Liver (tissue), 3 donors: ENCODE measurements around the gene TLN1.

Source experiments
- EGR1 ChIP-seq, 2 donors: IDR thresholded peaks; 2 replicates each; pipeline ENCODE4 v1.6.1; 2016 to 2018; ENCODE audit warnings: antibody characterized with exemption in 2 of 2, low read depth in 2 of 2
- NR2F2 ChIP-seq: IDR thresholded peaks from 2 replicates; pipeline ENCODE4 v1.6.1; 2016; ENCODE audit warnings: antibody characterized with exemption
- SP1 ChIP-seq: IDR thresholded peaks from 2 replicates; pipeline ENCODE4 v1.6.1; 2018; ENCODE audit warnings: antibody characterized with exemption, mild to moderate bottlenecking
- YY1 ChIP-seq: IDR thresholded peaks from 2 replicates; pipeline ENCODE4 v1.6.1; 2016; ENCODE audit warnings: antibody characterized with exemption, mild to moderate bottlenecking
- TF ChIP-seq, protein P1 (sequence below): fragments of 150-350 bp; IDR thresholded peaks from 2 replicates; pipeline ENCODE4 v1.5.1; 2017; ENCODE audit warnings: improper control_type of control experiment, low read depth, low read length; ENCODE audit not compliant: missing input control
- TF ChIP-seq, protein P2 (sequence below): IDR thresholded peaks from 2 replicates; pipeline ENCODE4 v1.6.1; 2016; ENCODE audit warnings: antibody characterized with exemption
- donor health status: healthy.
- donor health status: healthy.

- TF ChIP-seq, protein P1, sequence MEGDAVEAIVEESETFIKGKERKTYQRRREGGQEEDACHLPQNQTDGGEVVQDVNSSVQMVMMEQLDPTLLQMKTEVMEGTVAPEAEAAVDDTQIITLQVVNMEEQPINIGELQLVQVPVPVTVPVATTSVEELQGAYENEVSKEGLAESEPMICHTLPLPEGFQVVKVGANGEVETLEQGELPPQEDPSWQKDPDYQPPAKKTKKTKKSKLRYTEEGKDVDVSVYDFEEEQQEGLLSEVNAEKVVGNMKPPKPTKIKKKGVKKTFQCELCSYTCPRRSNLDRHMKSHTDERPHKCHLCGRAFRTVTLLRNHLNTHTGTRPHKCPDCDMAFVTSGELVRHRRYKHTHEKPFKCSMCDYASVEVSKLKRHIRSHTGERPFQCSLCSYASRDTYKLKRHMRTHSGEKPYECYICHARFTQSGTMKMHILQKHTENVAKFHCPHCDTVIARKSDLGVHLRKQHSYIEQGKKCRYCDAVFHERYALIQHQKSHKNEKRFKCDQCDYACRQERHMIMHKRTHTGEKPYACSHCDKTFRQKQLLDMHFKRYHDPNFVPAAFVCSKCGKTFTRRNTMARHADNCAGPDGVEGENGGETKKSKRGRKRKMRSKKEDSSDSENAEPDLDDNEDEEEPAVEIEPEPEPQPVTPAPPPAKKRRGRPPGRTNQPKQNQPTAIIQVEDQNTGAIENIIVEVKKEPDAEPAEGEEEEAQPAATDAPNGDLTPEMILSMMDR = no peak
- no peak for TF ChIP-seq NR2F2
- no peak for TF ChIP-seq YY1
- no peak for TF ChIP-seq EGR1 (IDR thresholded peaks at IDR 0.05; ENCODE audit: low read depth in 2 of 2)
- TF ChIP-seq, protein P2, sequence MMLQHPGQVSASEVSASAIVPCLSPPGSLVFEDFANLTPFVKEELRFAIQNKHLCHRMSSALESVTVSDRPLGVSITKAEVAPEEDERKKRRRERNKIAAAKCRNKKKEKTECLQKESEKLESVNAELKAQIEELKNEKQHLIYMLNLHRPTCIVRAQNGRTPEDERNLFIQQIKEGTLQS = no peak
- TF ChIP-seq SP1 = no peak
Observed at GRCh38 chr9:35684921-35685320, 47.1 kb downstream of the TLN1 start.
